Osteoblast (primary cell): ENCODE measurements around the gene BAIAP3. TPM values are rescaled to one million over a fixed set of nuclear protein-coding genes. Genes with fewer than 3 reads are reported as not detected.

Experiments
- DNase-seq: peaks from one replicate; pipeline ENCODE4 v3.0.0; 2011; ENCODE audit warnings: low spot score, mixed read lengths; ENCODE audit not compliant: insufficient read length; ENCODE audit errors: missing footprints
- H2AFZ ChIP-seq: 2 replicates; pipeline ENCODE4 v1.6.0; 2011; ENCODE audit warnings: mild to moderate bottlenecking, low read length
- H3K27ac ChIP-seq: 2 replicates; pipeline ENCODE4 v1.5.1; 2011; ENCODE audit warnings: mild to moderate bottlenecking, low read depth, low read length, moderate library complexity
- H3K27me3 ChIP-seq: 2 replicates; pipeline ENCODE4 v1.6.0; 2012; ENCODE audit warnings: mild to moderate bottlenecking, control low read depth, inconsistent platforms, low read length, moderate library complexity; ENCODE audit not compliant: insufficient read depth
- H3K36me3 ChIP-seq: 2 replicates; pipeline ENCODE4 v1.5.1; 2011; ENCODE audit warnings: mild to moderate bottlenecking, low read length, control low read depth, moderate library complexity; ENCODE audit not compliant: insufficient read depth
- H3K4me1 ChIP-seq: 2 replicates; pipeline ENCODE4 v1.5.1; 2011; ENCODE audit warnings: mild to moderate bottlenecking, low read length, control low read depth, moderate library complexity; ENCODE audit not compliant: insufficient read depth
- H3K4me2 ChIP-seq: 2 replicates; pipeline ENCODE4 v1.6.0; 2011; ENCODE audit warnings: mild to moderate bottlenecking, low read length; ENCODE audit not compliant: insufficient read depth
- H3K4me3 ChIP-seq: fragments of 200-600 bp; sonication (generic); 3 replicates; pipeline ENCODE4 v1.5.1; 2012; ENCODE audit warnings: mild to moderate bottlenecking, low read length, inconsistent platforms; ENCODE audit not compliant: insufficient read depth
- H3K79me2 ChIP-seq: 2 replicates; pipeline ENCODE4 v1.6.0; 2012; ENCODE audit warnings: mild to moderate bottlenecking, low read length, control low read depth, inconsistent platforms; ENCODE audit not compliant: insufficient read depth
- H3K9me3 ChIP-seq: 2 replicates; pipeline ENCODE4 v1.5.1; 2011; ENCODE audit warnings: low read depth, low read length, control low read depth
- H4K20me1 ChIP-seq: 2 replicates; pipeline ENCODE4 v1.6.0; 2012; ENCODE audit warnings: mild to moderate bottlenecking, low read length, control low read depth; ENCODE audit not compliant: insufficient read depth
- total RNA-seq: library from RNA; depleted of rRNA; stranded (reverse); fragments of >200 nt; gene quantifications from 2 replicates; pipeline ENCODE4 v1.2.3, GENCODE V29; 2012
- TF ChIP-seq, protein P1 (sequence below): IDR thresholded peaks from 2 replicates; pipeline ENCODE4 v1.5.1; 2011; ENCODE audit warnings: mild to moderate bottlenecking, low read depth, low read length, moderate library complexity; ENCODE audit errors: extremely low read depth

BAIAP3 gene
- total RNA-seq, 1 donor, result under 0.01 TPM

DNA sequence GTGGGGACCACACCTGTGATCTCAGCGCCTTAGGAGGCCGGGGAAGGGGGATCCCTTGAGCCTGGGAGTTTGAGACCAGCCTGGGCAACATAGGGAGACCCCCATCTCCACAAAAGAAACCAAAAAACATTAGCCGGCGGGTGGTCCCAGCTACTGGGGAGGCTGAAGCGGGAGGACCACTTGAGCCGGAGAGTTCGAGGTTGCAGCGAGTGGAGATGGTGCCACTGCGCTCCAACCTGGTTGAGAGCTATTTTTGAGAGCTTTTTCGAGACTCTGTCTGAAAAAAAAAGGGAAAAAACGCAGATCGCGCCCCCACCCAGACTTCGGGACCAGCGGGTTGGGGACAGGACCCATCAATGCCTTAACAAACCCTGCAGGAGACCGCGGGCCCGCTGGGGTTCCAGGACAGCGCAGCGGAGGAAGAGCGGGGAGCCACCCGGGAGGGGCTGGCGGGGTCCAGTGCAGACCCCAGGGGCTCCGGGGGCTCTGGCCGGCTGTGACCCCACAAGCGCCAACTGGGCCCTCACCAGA is 762 bp upstream of the BAIAP3 start:
- Histone ChIP-seq H3K36me3 (no peaks in the 10 kb centered on the region), H4K20me1 (no peaks in the 10 kb centered on the region), H3K4me3 (no peak overlapping the region), H3K9me3 (peaks cover 4% of the 10 kb centered on the region), H3K27me3 (peaks cover 52% of the 10 kb centered on the region), H3K4me1 (no peaks in the 10 kb centered on the region), H3K79me2 (no peaks in the 10 kb centered on the region), H3K27ac (no peak overlapping the region), H3K4me2 (no peak overlapping the region), H2AFZ (no peak overlapping the region)
- TF ChIP-seq, protein P1, sequence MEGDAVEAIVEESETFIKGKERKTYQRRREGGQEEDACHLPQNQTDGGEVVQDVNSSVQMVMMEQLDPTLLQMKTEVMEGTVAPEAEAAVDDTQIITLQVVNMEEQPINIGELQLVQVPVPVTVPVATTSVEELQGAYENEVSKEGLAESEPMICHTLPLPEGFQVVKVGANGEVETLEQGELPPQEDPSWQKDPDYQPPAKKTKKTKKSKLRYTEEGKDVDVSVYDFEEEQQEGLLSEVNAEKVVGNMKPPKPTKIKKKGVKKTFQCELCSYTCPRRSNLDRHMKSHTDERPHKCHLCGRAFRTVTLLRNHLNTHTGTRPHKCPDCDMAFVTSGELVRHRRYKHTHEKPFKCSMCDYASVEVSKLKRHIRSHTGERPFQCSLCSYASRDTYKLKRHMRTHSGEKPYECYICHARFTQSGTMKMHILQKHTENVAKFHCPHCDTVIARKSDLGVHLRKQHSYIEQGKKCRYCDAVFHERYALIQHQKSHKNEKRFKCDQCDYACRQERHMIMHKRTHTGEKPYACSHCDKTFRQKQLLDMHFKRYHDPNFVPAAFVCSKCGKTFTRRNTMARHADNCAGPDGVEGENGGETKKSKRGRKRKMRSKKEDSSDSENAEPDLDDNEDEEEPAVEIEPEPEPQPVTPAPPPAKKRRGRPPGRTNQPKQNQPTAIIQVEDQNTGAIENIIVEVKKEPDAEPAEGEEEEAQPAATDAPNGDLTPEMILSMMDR, result no peak
- no peak for DNase-seq

DNA sequence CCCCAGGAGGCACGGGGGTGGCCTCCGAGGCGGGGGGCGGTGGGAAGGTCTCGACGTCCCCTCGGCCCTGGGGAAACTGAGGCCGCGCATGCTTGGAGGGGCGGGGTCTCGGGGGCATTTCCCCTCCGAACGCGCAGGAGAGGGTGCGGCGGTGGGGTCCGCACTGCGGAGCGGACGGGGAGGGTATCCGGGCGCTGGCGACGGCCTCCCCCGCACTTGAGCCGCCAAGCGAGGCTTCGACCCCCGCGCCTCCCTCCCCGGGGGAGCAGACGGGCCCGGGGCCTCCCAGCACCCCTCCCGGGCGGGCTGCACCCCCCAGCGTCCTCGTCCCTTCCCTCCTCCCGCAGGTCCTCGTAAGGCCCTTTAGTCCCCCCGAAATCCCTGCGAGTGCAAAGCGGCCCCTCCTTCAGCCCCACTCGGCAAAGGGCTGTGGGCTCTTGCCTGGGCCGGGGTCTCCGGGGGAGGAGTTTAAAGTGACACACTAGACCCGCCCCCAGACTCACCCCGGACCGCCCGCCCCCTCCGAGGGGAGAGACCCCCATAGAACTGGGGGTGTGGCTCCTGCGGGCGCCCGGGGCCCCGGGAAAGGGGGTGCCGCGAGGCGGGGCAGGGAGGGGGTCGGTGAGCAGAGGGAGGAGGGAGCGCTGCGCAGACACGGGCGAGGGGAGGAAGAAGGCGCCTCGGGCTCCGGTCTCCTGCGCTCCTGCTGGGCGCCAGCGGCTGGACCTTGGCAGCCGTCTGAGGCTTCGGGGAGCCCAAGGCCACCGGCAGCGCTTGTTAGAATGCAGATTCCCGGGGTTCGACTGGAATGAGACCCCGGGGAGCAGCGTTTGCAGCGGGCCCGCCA is 632 bp downstream of the BAIAP3 start:
- Histone ChIP-seq H3K27ac (no peak overlapping the region), H3K4me3 (no peak overlapping the region), H3K36me3 (no peaks in the 10 kb centered on the region), H3K9me3 (peaks cover 4% of the 10 kb centered on the region), H3K4me2 (no peak overlapping the region), H2AFZ (no peak overlapping the region), H3K4me1 (no peaks in the 10 kb centered on the region), H3K79me2 (no peaks in the 10 kb centered on the region), H3K27me3 (peaks cover 52% of the 10 kb centered on the region), H4K20me1 (no peaks in the 10 kb centered on the region)
- DNase-seq, result no peak
- TF ChIP-seq, protein P1, result no peak

DNA sequence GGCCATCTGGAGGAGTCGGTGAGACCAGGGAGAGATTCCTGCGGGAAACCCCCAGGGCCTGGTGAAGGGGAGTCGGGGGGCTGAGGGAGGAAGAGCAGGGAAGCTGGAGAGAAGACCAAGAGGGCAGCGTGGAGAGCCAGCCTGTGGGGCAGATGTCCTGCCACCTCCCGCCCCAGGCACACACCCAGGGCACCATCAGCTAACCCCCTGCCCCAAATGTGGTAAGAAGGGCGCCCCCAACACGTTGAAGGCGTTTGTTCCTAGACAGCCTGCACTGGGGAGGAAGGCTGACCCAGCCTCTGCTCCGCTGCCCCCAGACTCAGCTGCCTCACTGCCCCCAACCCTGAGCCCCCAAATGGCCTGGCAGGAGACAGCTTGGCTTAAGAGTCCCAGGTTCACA is 1.3 kb downstream of the BAIAP3 start:
- Histone ChIP-seq H3K36me3 (no peaks in the 10 kb centered on the region), H2AFZ (no peak overlapping the region), H3K27me3 (peaks cover 52% of the 10 kb centered on the region), H3K4me3 (no peak overlapping the region), H3K27ac (no peak overlapping the region), H3K9me3 (peaks cover 4% of the 10 kb centered on the region), H3K79me2 (no peaks in the 10 kb centered on the region), H3K4me1 (no peaks in the 10 kb centered on the region), H3K4me2 (no peak overlapping the region), H4K20me1 (no peaks in the 10 kb centered on the region)
- DNase-seq, result no peak
- TF ChIP-seq, protein P1, result no peak

DNA sequence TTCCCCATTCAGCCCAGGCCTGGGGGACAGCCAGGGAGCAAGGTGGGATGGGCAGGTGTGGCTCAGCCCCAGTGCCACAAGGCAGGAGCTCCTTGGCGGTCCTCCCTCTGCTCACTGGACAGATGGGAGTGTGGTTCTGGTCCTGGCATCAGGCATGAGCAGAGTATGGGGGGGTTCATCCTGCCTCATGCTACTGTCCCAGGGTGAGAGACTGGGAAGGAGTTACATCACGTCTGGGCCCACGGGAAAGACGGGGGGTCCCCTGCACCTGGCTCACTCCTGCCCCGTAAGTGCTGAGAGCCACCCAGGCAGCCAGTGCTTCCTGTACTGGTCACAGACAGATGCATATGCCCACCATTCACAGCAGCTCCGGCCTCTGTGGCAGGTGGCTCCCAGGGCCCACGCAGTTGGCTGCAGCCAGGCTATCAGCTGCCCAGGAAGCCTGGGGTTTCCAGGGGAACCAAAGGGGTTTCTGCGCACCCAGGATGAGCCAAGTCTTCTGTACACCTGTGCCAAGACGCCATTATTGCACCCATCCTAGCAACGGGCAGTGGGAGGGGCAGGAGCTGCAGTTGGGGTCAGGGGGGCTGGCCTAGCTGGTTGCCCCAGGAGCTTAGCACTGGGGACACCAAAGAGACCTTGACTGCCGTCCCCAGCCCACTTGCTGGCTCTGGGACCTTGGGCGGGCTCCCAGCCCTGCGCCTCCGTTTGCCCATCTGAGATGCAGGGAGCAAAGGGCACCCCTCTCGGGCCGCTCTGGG is 1.9 kb downstream of the BAIAP3 start:
- TF ChIP-seq, protein P1, result no peak
- H3K4me3 ChIP-seq, result no peak overlapping the region
- H4K20me1 ChIP-seq, result no peaks in the 10 kb centered on the region
- DNase-seq, result no peak
- peaks cover 2% of the 10 kb centered on the region for H3K9me3 ChIP-seq
- no peaks in the 10 kb centered on the region for H3K4me1 ChIP-seq
- H3K4me2 ChIP-seq, result no peak overlapping the region
- H3K27ac ChIP-seq, result no peak overlapping the region
- peaks cover 52% of the 10 kb centered on the region for H3K27me3 ChIP-seq
- H3K36me3 ChIP-seq, result no peaks in the 10 kb centered on the region
- H3K79me2 ChIP-seq, result no peaks in the 10 kb centered on the region
- no peak overlapping the region for H2AFZ ChIP-seq
